ENCODE measurements around the gene PRDM13. TPM values are rescaled to one million over a fixed set of nuclear protein-coding genes. Genes with fewer than 3 reads are reported as not detected.

Gene PRDM13
- total RNA-seq, 4 donors from 2014 or later, result not detected

- Histone ChIP-seq H3K4me3 (replicated peaks in 1 of 3) (no peak overlapping the region), H3K4me1 (peaks cover 20 to 23% of the 10 kb centered on the region in 2 donors), H3K27ac (no peak overlapping the region), H3K9me3 (no peaks in the 10 kb centered on the region), H3K27me3 (peaks cover 71% of the 10 kb centered on the region), H3K36me3 (no peaks in the 10 kb centered on the region)
- WGBS, 2 donors, result 4 to 11% methylated on average over 3 of the region's 3 CpGs
- intact Hi-C loops (cut with DNase I), result no loop called here
- no peak for TF ChIP-seq POLR2A (IDR thresholded peaks at IDR 0.05)
- TF ChIP-seq CTCF (IDR thresholded peaks at IDR 0.05), result no peak
- DNase-seq, result no peak
Observed at GRCh38 chr6:99611148-99611547, 4.5 kb downstream of the PRDM13 start.

- H3K27me3 ChIP-seq, result peaks cover 69% of the 10 kb centered on the region
Observed at GRCh38 chr6:99612551-99613408, 6.1 kb downstream of the PRDM13 start.

GRCh38 chr6:99613409-99613704 is 6.7 kb downstream of the PRDM13 start:
- H3K27me3 ChIP-seq, result peaks cover 66% of the 10 kb centered on the region
- DNase-seq, result no peak
- WGBS, 2 donors, result 0% methylated on average over 4 of the region's 37 CpGs; no CpG with 5 or more reads in 1 of the 2 donors

More at GRCh38 chr6:99612551-99613408, 6.1 kb downstream of the PRDM13 start:
- Histone ChIP-seq H3K36me3 (no peaks in the 10 kb centered on the region), H3K9me3 (no peaks in the 10 kb centered on the region), H3K27ac (no peak overlapping the region), H3K4me1 (peaks cover 20 to 23% of the 10 kb centered on the region in 2 donors), H3K4me3 (replicated peaks in 1 of 3) (peak overlapping the region in 1 of 3 donors; percentile 39)
- TF ChIP-seq CTCF (IDR thresholded peaks at IDR 0.05) (no peak), POLR2A (IDR thresholded peaks at IDR 0.05) (no peak)
- WGBS, 2 donors, result 10 to 12% methylated on average over 36 to 43 of the region's 56 CpGs
- no peak for DNase-seq
- intact Hi-C loops (cut with DNase I), result no loop called here

DNA sequence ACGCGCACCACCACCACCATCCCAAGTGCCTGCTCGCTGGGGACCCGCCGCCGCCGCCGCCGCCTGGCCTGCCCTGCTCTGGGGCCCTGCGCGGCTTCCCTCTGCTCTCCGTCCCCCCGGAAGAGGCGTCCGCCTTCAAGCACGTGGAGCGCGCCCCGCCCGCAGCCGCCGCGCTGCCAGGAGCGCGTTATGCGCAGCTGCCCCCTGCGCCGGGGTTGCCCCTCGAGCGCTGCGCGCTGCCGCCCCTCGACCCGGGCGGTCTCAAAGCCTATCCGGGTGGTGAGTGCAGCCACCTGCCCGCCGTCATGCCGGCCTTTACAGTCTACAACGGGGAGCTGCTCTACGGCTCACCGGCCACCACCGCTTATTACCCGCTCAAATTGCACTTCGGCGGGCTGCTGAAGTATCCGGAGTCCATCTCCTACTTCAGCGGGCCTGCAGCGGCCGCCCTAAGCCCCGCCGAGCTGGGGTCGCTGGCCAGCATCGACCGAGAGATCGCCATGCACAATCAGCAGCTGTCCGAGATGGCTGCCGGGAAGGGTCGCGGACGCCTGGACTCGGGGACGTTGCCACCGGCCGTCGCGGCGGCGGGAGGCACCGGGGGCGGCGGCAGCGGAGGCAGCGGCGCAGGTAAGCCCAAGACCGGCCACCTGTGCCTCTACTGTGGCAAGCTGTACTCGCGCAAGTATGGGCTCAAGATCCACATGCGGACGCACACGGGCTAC is 7.2 kb downstream of the PRDM13 start:
- H3K27me3 ChIP-seq, result peaks cover 66% of the 10 kb centered on the region
- WGBS, 2 donors, result 0% methylated on average over 2 to 10 of the region's 82 CpGs
- H3K4me1 ChIP-seq, result peaks cover 20 to 26% of the 10 kb centered on the region in 2 donors
- H3K27ac ChIP-seq, result no peak overlapping the region
- intact Hi-C loops (cut with DNase I), result no loop called here
- peak overlapping the region in 2 of 3 donors; percentile 16 to 39 for H3K4me3 ChIP-seq (replicated peaks in 1 of 3)
- DNase-seq, result no peak
- no peak for TF ChIP-seq CTCF (IDR thresholded peaks at IDR 0.05)
- no peak for TF ChIP-seq POLR2A (IDR thresholded peaks at IDR 0.05)
- H3K36me3 ChIP-seq, result no peaks in the 10 kb centered on the region
- no peaks in the 10 kb centered on the region for H3K9me3 ChIP-seq

More at GRCh38 chr6:99613409-99613704, 6.7 kb downstream of the PRDM13 start:
- TF ChIP-seq POLR2A (IDR thresholded peaks at IDR 0.05) (no peak), CTCF (IDR thresholded peaks at IDR 0.05) (peak in 1 of 6 experiments; percentile 47)
- H3K27ac ChIP-seq, result no peak overlapping the region
- peak overlapping the region in 1 of 3 donors; percentile 39 for H3K4me3 ChIP-seq (replicated peaks in 1 of 3)
- H3K36me3 ChIP-seq, result no peaks in the 10 kb centered on the region
- H3K4me1 ChIP-seq, result peaks cover 20 to 23% of the 10 kb centered on the region in 2 donors
- no peaks in the 10 kb centered on the region for H3K9me3 ChIP-seq
- intact Hi-C loops (cut with DNase I), result no loop called here

Data from thyroid gland (tissue), 4 donors.